ENCODE measurements around the gene ZSCAN30. TPM values are rescaled to one million over a fixed set of nuclear protein-coding genes. Genes with fewer than 3 reads are reported as not detected.
A peak's percentile ranks its signal among the peaks of the same experiment; 100 is the strongest.

The ZSCAN30 gene
- total RNA-seq, 2 experiments from 2014 or later, result 12.9 to 18.1 TPM

DNA sequence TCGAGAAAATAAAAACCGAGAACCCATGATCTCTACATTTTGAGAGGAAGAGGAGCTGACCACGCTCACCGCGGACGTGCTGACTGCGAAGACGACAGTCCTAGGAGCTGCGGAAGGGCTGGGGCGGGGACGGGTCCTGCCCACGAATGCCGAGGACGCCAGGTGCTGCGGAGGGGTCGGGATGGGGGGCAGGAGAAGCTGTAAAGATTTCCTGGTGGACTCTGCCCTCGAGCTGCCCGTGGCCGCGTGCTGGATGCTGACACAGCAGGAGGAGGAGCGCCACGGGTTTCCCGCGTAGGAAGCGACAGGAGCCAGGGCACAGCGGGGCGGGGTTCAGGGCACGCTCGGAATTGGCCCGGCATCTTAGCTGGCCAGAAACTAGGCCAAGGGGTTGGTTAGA lies 22.2 kb downstream of the ZSCAN30 start:
- no peaks in the 10 kb centered on the region for H3K27me3 Mint-ChIP-seq
- DNase-seq (no peak), ATAC-seq (no peak)
- H3K4me3 Mint-ChIP-seq, result peak overlapping the region; percentile 74
- peaks cover 26% of the 10 kb centered on the region for H3K9me3 Mint-ChIP-seq (ENCODE audit: low read depth)
- H3K36me3 Mint-ChIP-seq, result peaks cover 46% of the 10 kb centered on the region
- H3K27ac Mint-ChIP-seq, result peak overlapping the region; percentile 33
- CTCF ChIA-PET, result interaction anchor here (1.0 to 1.6 kb wide), 3 partner anchors 11 to 60 kb away, joined by 3 to 4 read pairs (median 3); no protein-coding TSS in a partner anchor
- H3K4me1 Mint-ChIP-seq, result peaks cover 19% of the 10 kb centered on the region

GRCh38 chr18:35267161-35267651 lies 22.8 kb downstream of the ZSCAN30 start:
- H3K4me1 Mint-ChIP-seq, result peaks cover 19% of the 10 kb centered on the region
- peaks cover 22% of the 10 kb centered on the region for H3K9me3 Mint-ChIP-seq (ENCODE audit: low read depth)
- peak overlapping the region; percentile 83 for H3K27ac Mint-ChIP-seq
- H3K27me3 Mint-ChIP-seq, result no peaks in the 10 kb centered on the region
- DNase-seq (peak; percentile 67), ATAC-seq (peak; percentile 78)
- CTCF ChIA-PET, result interaction anchor here (1.0 to 1.6 kb wide), 4 partner anchors 11 to 60 kb away, joined by 3 to 4 read pairs (median 3); no protein-coding TSS in a partner anchor
- peak overlapping the region; percentile 74 for H3K4me3 Mint-ChIP-seq
- peaks cover 50% of the 10 kb centered on the region for H3K36me3 Mint-ChIP-seq

DNA sequence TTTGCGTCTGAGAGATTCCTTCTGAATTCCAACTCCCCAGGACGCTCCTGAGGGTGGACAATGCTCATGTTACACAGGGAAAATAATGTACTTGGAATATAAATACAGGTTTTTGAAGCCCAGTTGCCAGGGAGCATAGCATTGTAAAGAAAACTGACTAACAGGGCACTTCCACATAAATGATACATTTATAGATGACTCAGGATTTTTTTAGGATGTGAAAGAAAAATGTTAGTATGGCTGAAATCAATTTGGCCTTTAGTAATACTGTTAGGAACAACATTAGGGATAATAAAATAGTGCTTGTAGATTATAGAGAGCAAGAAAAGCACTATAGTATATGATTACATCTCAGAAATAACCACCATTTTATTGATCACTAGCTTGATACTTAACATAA lies 25.6 kb downstream of the ZSCAN30 start:
- Mint-ChIP-seq H3K27ac (no peak overlapping the region), H3K9me3 (ENCODE audit: low read depth) (peaks cover 22% of the 10 kb centered on the region), H3K27me3 (no peaks in the 10 kb centered on the region), H3K4me3 (no peak overlapping the region), H3K4me1 (peaks cover 19% of the 10 kb centered on the region), H3K36me3 (peaks cover 64% of the 10 kb centered on the region)
- CTCF ChIA-PET, result no interaction called here
- DNase-seq, result no peak
- no peak for ATAC-seq

DNA sequence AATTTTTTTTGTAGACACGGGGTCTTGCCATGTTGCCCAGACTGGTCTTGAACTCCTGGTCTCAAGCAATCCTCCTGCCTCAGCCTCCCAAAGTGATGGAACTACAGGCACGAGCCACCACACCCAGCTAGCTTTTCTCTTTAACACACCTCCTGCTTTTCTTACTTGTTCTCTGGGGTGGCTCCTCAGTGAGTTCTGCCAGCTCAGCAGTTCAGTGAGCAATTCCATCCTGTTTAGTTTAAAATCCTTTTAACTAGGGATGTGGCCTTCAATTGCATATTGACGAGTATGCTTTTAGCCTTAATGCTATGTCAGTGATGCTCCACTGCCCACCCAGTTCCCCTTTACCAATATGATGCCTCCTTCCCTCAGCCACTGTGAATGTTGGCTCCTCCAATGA lies 33.1 kb downstream of the ZSCAN30 start:
- CTCF ChIA-PET, result no interaction called here
- H3K9me3 Mint-ChIP-seq (ENCODE audit: low read depth), result peaks cover 33% of the 10 kb centered on the region
- no peak for ATAC-seq
- H3K27me3 Mint-ChIP-seq, result no peaks in the 10 kb centered on the region
- DNase-seq, result no peak
- H3K4me1 Mint-ChIP-seq, result no peaks in the 10 kb centered on the region
- H3K27ac Mint-ChIP-seq, result no peak overlapping the region
- peaks cover 60% of the 10 kb centered on the region for H3K36me3 Mint-ChIP-seq
- no peak overlapping the region for H3K4me3 Mint-ChIP-seq

GRCh38 chr18:35253655-35254287 lies 36.3 kb downstream of the ZSCAN30 start:
- ATAC-seq, result no peak
- CTCF ChIA-PET, result interaction anchor here (0.9 kb wide), 1 partner anchor 12 kb away, joined by 3 read pairs; no protein-coding TSS in a partner anchor
- peaks cover 68% of the 10 kb centered on the region for H3K36me3 Mint-ChIP-seq
- H3K4me1 Mint-ChIP-seq, result no peaks in the 10 kb centered on the region
- no peak overlapping the region for H3K4me3 Mint-ChIP-seq
- H3K9me3 Mint-ChIP-seq (ENCODE audit: low read depth), result peaks cover 48% of the 10 kb centered on the region
- no peaks in the 10 kb centered on the region for H3K27me3 Mint-ChIP-seq
- no peak for DNase-seq
- H3K27ac Mint-ChIP-seq, result no peak overlapping the region

GRCh38 chr18:35252466-35252865 lies 37.6 kb downstream of the ZSCAN30 start:
- DNase-seq (no peak), ATAC-seq (no peak)
- no peaks in the 10 kb centered on the region for H3K27me3 Mint-ChIP-seq
- H3K27ac Mint-ChIP-seq, result no peak overlapping the region
- H3K36me3 Mint-ChIP-seq, result peaks cover 72% of the 10 kb centered on the region
- CTCF ChIA-PET, result interaction anchor here (1.2 kb wide), 1 partner anchor 12 kb away, joined by 3 read pairs; no protein-coding TSS in a partner anchor
- no peak overlapping the region for H3K4me3 Mint-ChIP-seq
- H3K4me1 Mint-ChIP-seq, result no peaks in the 10 kb centered on the region
- H3K9me3 Mint-ChIP-seq (ENCODE audit: low read depth), result peaks cover 48% of the 10 kb centered on the region

- DNase-seq (no peak), ATAC-seq (no peak)
- Mint-ChIP-seq H3K4me3 (no peak overlapping the region), H3K4me1 (no peaks in the 10 kb centered on the region), H3K36me3 (peaks cover 93% of the 10 kb centered on the region), H3K27ac (no peak overlapping the region), H3K27me3 (no peaks in the 10 kb centered on the region), H3K9me3 (ENCODE audit: low read depth) (peaks cover 54% of the 10 kb centered on the region)
- CTCF ChIA-PET, result no interaction called here
Measured at GRCh38 chr18:35248429-35248828, 41.6 kb downstream of the ZSCAN30 start.

DNA sequence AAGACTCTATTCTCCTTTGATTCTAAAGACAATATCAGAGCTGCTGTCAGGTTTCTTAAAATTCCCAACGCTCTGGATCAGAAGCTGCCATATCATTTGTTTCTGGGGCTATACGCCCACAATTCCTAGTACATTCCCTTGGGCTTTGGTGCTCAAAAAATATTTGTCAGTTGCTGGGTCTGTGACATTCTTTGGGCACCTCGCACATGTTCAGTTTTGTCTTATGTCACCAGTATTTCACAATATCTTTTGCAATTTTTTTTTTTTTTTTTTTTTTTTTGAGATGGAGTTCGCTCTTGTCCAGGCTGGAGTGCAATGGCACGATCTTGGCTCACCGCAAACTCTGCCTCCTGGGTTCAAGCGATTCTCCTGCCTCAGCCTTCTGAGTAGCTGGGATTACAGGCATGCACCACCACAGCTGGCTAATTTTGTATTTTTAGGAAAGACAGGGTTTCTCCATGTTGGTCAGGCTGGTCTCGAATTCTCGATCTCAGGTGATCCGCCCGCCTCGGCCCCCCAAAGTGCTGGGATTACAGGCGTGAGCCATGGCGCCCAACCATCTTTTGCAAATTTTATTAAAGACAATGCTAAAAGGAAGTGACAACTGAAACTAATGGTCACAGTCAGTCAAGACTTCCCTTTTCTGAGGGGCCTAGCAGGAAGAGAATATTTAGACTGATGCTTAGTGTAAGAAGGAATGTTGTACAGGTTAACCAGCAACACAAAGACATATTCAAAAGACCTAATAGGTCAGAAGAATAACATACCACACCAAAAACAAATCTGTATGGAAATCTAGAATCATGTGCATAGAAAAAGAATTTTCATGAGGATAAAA lies 42.4 kb downstream of the ZSCAN30 start:
- ATAC-seq, result no peak
- CTCF ChIA-PET, result no interaction called here
- Mint-ChIP-seq H3K27ac (no peak overlapping the region), H3K36me3 (peaks cover 93% of the 10 kb centered on the region), H3K4me1 (no peaks in the 10 kb centered on the region), H3K4me3 (no peak overlapping the region), H3K27me3 (no peaks in the 10 kb centered on the region), H3K9me3 (ENCODE audit: low read depth) (peaks cover 48% of the 10 kb centered on the region)
- no peak for DNase-seq

- CTCF ChIA-PET, result no interaction called here
- no peak for ATAC-seq
- Mint-ChIP-seq H3K9me3 (ENCODE audit: low read depth) (peaks cover 41% of the 10 kb centered on the region), H3K4me1 (no peaks in the 10 kb centered on the region), H3K27me3 (no peaks in the 10 kb centered on the region), H3K36me3 (peaks cover 92% of the 10 kb centered on the region), H3K27ac (no peak overlapping the region), H3K4me3 (no peak overlapping the region)
- DNase-seq, result no peak
Measured at GRCh38 chr18:35246831-35247230, 43.2 kb downstream of the ZSCAN30 start.

DNA sequence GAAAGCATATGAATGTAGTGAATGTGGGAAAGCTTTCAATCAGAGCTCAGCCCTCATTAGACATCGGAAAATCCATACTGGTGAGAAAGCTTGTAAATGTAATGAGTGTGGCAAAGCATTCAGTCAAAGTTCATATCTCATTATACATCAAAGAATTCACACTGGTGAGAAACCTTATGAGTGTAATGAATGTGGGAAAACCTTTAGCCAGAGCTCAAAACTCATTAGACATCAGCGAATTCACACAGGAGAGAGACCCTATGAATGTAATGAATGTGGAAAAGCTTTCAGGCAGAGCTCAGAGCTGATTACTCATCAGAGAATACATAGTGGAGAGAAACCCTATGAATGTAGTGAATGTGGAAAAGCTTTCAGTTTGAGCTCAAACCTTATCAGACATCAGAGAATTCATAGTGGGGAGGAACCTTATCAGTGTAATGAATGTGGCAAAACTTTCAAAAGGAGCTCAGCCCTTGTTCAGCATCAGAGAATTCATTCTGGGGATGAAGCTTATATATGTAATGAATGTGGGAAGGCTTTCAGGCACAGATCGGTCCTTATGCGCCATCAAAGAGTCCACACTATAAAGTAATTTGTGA lies 44.2 kb downstream of the ZSCAN30 start:
- ATAC-seq (no peak), DNase-seq (no peak)
- peaks cover 84% of the 10 kb centered on the region for H3K36me3 Mint-ChIP-seq
- H3K27ac Mint-ChIP-seq, result no peak overlapping the region
- H3K4me1 Mint-ChIP-seq, result peaks cover 3% of the 10 kb centered on the region
- peaks cover 33% of the 10 kb centered on the region for H3K9me3 Mint-ChIP-seq (ENCODE audit: low read depth)
- no peak overlapping the region for H3K4me3 Mint-ChIP-seq
- H3K27me3 Mint-ChIP-seq, result no peaks in the 10 kb centered on the region
- CTCF ChIA-PET, result interaction anchor here (0.8 to 1.0 kb wide), 2 partner anchors 14 to 43 kb away, joined by 3 read pairs; no protein-coding TSS in a partner anchor

GRCh38 chr18:35244671-35245070 lies 45.4 kb downstream of the ZSCAN30 start:
- Mint-ChIP-seq H3K9me3 (ENCODE audit: low read depth) (peaks cover 27% of the 10 kb centered on the region), H3K4me3 (no peak overlapping the region)
- no peak for DNase-seq

GRCh38 chr18:35242426-35242825 lies 47.6 kb downstream of the ZSCAN30 start:
- DNase-seq (no peak), ATAC-seq (no peak)
- peaks cover 23% of the 10 kb centered on the region for H3K9me3 Mint-ChIP-seq (ENCODE audit: low read depth)
- CTCF ChIA-PET, result interaction anchor here (1.0 kb wide), 1 partner anchor 144 kb away, joined by 3 read pairs; no protein-coding TSS in a partner anchor
- peaks cover 57% of the 10 kb centered on the region for H3K36me3 Mint-ChIP-seq
- H3K27me3 Mint-ChIP-seq, result no peaks in the 10 kb centered on the region
- H3K4me1 Mint-ChIP-seq, result peaks cover 11% of the 10 kb centered on the region
- no peak overlapping the region for H3K27ac Mint-ChIP-seq
- no peak overlapping the region for H3K4me3 Mint-ChIP-seq

More at GRCh38 chr18:35244671-35245070, 45.4 kb downstream of the ZSCAN30 start:
- no peaks in the 10 kb centered on the region for H3K27me3 Mint-ChIP-seq
- CTCF ChIA-PET, result interaction anchor here (0.9 to 1.0 kb wide), 2 partner anchors 43 to 45 kb away, joined by 3 to 4 read pairs; no protein-coding TSS in a partner anchor
- ATAC-seq, result no peak
- no peak overlapping the region for H3K27ac Mint-ChIP-seq
- peaks cover 72% of the 10 kb centered on the region for H3K36me3 Mint-ChIP-seq
- H3K4me1 Mint-ChIP-seq, result peaks cover 8% of the 10 kb centered on the region

DNA sequence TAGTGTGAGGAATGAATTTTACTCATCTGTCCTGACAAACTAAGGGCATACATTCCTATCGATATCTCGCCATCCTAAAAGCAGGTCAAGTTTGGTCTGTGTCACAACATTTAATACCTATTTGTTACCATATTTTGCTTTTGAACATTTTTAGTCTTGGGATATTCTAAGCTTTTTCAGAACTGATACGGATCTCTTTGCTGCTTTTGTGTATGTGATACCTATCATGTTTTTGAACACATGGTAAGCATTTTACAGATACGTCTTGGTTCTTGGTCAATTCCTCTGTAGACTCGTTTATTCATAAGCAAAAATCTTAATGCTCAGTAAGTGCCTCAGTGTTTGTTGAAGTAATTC lies 48.6 kb downstream of the ZSCAN30 start:
- H3K36me3 Mint-ChIP-seq, result peaks cover 47% of the 10 kb centered on the region
- peak overlapping the region; percentile 94 for H3K27ac Mint-ChIP-seq
- CTCF ChIA-PET, result interaction anchor here (1.1 to 2.4 kb wide), 6 partner anchors 10 to 202 kb away, joined by 3 to 11 read pairs (median 4); partner anchors contain the start of gene ZNF24
- no peaks in the 10 kb centered on the region for H3K27me3 Mint-ChIP-seq
- H3K9me3 Mint-ChIP-seq (ENCODE audit: low read depth), result peaks cover 17% of the 10 kb centered on the region
- peak overlapping the region; percentile 91 for H3K4me3 Mint-ChIP-seq
- H3K4me1 Mint-ChIP-seq, result peaks cover 11% of the 10 kb centered on the region
- DNase-seq, result no peak
- no peak for ATAC-seq

Measured in activated CD8-positive, alpha-beta memory T cell treated with anti-CD3 and anti-CD28 coated beads, Interleukin-2, amount 10 ng/mL, durations not matched to agents 7 days and 5 days (primary cell).